Measurements from ENCODE around the gene DNAJA3. TPM values are rescaled to one million over a fixed set of nuclear protein-coding genes. Genes with fewer than 3 reads are reported as not detected.

The DNAJA3 gene
- total RNA-seq, 3 donors from 2014 or later (not counting 1 experiment from before 2014, with no cell fraction given): 22.1 to 34.2 (median 27.2) TPM

DNA sequence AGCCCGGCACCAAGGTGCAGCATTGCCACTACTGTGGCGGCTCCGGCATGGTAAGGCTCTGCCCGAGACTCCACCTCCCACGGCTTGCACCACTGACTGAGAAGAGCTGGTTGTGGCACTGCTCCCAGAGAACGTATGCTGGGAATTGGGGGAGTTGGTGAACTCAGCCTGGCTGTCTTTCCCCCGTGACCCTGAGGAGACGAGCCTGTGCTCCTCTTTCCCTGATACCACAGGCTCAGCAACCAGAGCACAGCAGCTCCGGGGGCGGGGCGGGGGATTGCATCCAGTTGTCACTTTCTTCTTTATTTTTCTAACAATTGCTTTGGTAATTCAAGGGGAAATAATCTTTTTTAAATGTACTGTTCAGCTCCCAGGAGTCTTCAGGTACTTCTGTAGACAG lies 16.7 kb downstream of the DNAJA3 start:
- Mint-ChIP-seq H3K9me3 (no peaks in the 10 kb centered on the region), H3K27me3 (ENCODE audit: low read depth in 2 of 2) (no peaks in the 10 kb centered on the region), H3K36me3 (peaks cover 9% of the 10 kb centered on the region), H3K27ac (no peak overlapping the region), H3K4me1 (no peaks in the 10 kb centered on the region), H3K4me3 (no peak overlapping the region)
- 96% methylated on average over 11 of the region's 11 CpGs for WGBS (ENCODE audit: insufficient coverage)
- H3K27ac ChIP-seq (ENCODE audit: low read length): no peak overlapping the region
- H3K4me1 ChIP-seq (ENCODE audit: control insufficient read depth, insufficient read depth, low read length): peaks cover 3% of the 10 kb centered on the region
- no peaks in the 10 kb centered on the region for H3K9me3 ChIP-seq (ENCODE audit: control insufficient read depth, insufficient read depth, low read length)
- H3K27me3 ChIP-seq (ENCODE audit: control insufficient read depth, insufficient read depth, low read length): no peaks in the 10 kb centered on the region
- intact Hi-C loops (cut with micrococcal nuclease): no loop called here
- no peak for ATAC-seq
- DNase-seq: no peak
- TF ChIP-seq, protein P1, sequence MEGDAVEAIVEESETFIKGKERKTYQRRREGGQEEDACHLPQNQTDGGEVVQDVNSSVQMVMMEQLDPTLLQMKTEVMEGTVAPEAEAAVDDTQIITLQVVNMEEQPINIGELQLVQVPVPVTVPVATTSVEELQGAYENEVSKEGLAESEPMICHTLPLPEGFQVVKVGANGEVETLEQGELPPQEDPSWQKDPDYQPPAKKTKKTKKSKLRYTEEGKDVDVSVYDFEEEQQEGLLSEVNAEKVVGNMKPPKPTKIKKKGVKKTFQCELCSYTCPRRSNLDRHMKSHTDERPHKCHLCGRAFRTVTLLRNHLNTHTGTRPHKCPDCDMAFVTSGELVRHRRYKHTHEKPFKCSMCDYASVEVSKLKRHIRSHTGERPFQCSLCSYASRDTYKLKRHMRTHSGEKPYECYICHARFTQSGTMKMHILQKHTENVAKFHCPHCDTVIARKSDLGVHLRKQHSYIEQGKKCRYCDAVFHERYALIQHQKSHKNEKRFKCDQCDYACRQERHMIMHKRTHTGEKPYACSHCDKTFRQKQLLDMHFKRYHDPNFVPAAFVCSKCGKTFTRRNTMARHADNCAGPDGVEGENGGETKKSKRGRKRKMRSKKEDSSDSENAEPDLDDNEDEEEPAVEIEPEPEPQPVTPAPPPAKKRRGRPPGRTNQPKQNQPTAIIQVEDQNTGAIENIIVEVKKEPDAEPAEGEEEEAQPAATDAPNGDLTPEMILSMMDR (IDR thresholded peaks at IDR 0.05): no peak
- no peak overlapping the region for H3K4me3 ChIP-seq (ENCODE audit: low read length)
- peaks cover 81% of the 10 kb centered on the region for H3K36me3 ChIP-seq (ENCODE audit: control insufficient read depth, insufficient read depth, low read length)

- H3K36me3 ChIP-seq (ENCODE audit: control insufficient read depth, insufficient read depth, low read length): peaks cover 80% of the 10 kb centered on the region
- ATAC-seq: no peak
- no peak overlapping the region for H3K27ac ChIP-seq (ENCODE audit: low read length)
- Mint-ChIP-seq H3K9me3 (no peaks in the 10 kb centered on the region), H3K4me3 (no peak overlapping the region), H3K4me1 (no peaks in the 10 kb centered on the region), H3K27me3 (ENCODE audit: low read depth in 2 of 2) (no peaks in the 10 kb centered on the region), H3K36me3 (peaks cover 9% of the 10 kb centered on the region), H3K27ac (no peak overlapping the region)
- H3K9me3 ChIP-seq (ENCODE audit: control insufficient read depth, insufficient read depth, low read length): no peaks in the 10 kb centered on the region
- H3K4me1 ChIP-seq (ENCODE audit: control insufficient read depth, insufficient read depth, low read length): peaks cover 3% of the 10 kb centered on the region
- TF ChIP-seq, protein P1 (IDR thresholded peaks at IDR 0.05): no peak
- DNase-seq: no peak
- intact Hi-C loops (cut with micrococcal nuclease): no loop called here
- no peak overlapping the region for H3K4me3 ChIP-seq (ENCODE audit: low read length)
- H3K27me3 ChIP-seq (ENCODE audit: control insufficient read depth, insufficient read depth, low read length): no peaks in the 10 kb centered on the region
- 85% methylated on average over 5 of the region's 5 CpGs for WGBS (ENCODE audit: insufficient coverage)
These were observed 17.6 kb downstream of the DNAJA3 start for GRCh38 chr16:4443271-4443670.

- intact Hi-C loops (cut with micrococcal nuclease): no loop called here
- Histone ChIP-seq H3K4me1 (ENCODE audit: control insufficient read depth, insufficient read depth, low read length) (peaks cover 3% of the 10 kb centered on the region), H3K4me3 (ENCODE audit: low read length) (no peak overlapping the region), H3K27me3 (ENCODE audit: control insufficient read depth, insufficient read depth, low read length) (no peaks in the 10 kb centered on the region), H3K36me3 (ENCODE audit: control insufficient read depth, insufficient read depth, low read length) (peaks cover 77% of the 10 kb centered on the region), H3K9me3 (ENCODE audit: control insufficient read depth, insufficient read depth, low read length) (no peaks in the 10 kb centered on the region), H3K27ac (ENCODE audit: low read length) (no peak overlapping the region)
- H3K9me3 Mint-ChIP-seq: no peaks in the 10 kb centered on the region
- no peak for ATAC-seq
- 88% methylated on average over 4 of the region's 4 CpGs for WGBS (ENCODE audit: insufficient coverage)
- no peak overlapping the region for H3K4me3 Mint-ChIP-seq
- TF ChIP-seq, protein P1 (IDR thresholded peaks at IDR 0.05): no peak
- H3K36me3 Mint-ChIP-seq: peaks cover 9% of the 10 kb centered on the region
- H3K27me3 Mint-ChIP-seq (ENCODE audit: low read depth in 2 of 2): no peaks in the 10 kb centered on the region
- no peaks in the 10 kb centered on the region for H3K4me1 Mint-ChIP-seq
- no peak overlapping the region for H3K27ac Mint-ChIP-seq
- no peak for DNase-seq
These were observed 18.3 kb downstream of the DNAJA3 start for GRCh38 chr16:4443986-4444385.

DNA sequence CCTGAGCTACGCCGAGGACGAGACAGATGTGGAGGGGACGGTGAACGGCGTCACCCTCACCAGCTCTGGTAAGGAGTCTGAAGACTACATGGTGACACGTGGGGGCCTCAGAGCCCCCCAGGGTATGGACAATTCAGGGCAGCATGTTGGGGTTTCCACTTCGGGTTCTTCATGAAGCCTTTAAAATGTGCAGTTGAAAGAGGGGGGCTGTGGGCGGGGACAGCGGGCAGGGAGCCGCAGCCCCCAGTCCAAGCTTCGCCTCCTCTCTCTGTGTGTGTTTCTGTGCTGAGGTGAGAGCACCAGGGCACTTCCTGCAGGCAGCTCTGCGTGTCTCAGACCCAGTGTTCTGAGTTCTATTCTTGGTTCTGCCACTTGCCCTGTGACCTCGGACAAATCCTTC lies 24.8 kb downstream of the DNAJA3 start:
- no peak overlapping the region for H3K4me3 ChIP-seq (ENCODE audit: low read length)
- H3K27me3 ChIP-seq (ENCODE audit: control insufficient read depth, insufficient read depth, low read length): no peaks in the 10 kb centered on the region
- H3K36me3 ChIP-seq (ENCODE audit: control insufficient read depth, insufficient read depth, low read length): peaks cover 74% of the 10 kb centered on the region
- no peak overlapping the region for H3K27ac ChIP-seq (ENCODE audit: low read length)
- ATAC-seq: no peak
- H3K36me3 Mint-ChIP-seq: no peaks in the 10 kb centered on the region
- H3K4me1 Mint-ChIP-seq: no peaks in the 10 kb centered on the region
- no peak overlapping the region for H3K27ac Mint-ChIP-seq
- DNase-seq: no peak
- 98% methylated on average over 14 of the region's 14 CpGs for WGBS (ENCODE audit: insufficient coverage)
- H3K27me3 Mint-ChIP-seq (ENCODE audit: low read depth in 2 of 2): no peaks in the 10 kb centered on the region
- intact Hi-C loops (cut with micrococcal nuclease): no loop called here
- H3K9me3 ChIP-seq (ENCODE audit: control insufficient read depth, insufficient read depth, low read length): no peaks in the 10 kb centered on the region
- TF ChIP-seq, protein P1 (IDR thresholded peaks at IDR 0.05): no peak
- no peak overlapping the region for H3K4me3 Mint-ChIP-seq
- no peaks in the 10 kb centered on the region for H3K4me1 ChIP-seq (ENCODE audit: control insufficient read depth, insufficient read depth, low read length)
- no peaks in the 10 kb centered on the region for H3K9me3 Mint-ChIP-seq
